ENCODE results near the gene RBM26. TPM values are rescaled to one million over a fixed set of nuclear protein-coding genes. Genes with fewer than 3 reads are reported as not detected.
A peak's percentile ranks its signal among the peaks of the same experiment; 100 is the strongest.

Gene RBM26
- total RNA-seq, 1 experiment from 2014 or later, result 70.5 TPM

GRCh38 chr13:79451500-79451962 lies 45.5 kb upstream of the RBM26 start:
- Histone ChIP-seq H3K4me1 (ENCODE audit: insufficient read depth, low read length) (no peaks in the 10 kb centered on the region; the same call in 1 of the 2 replicates), H3T11ph (ENCODE audit: low read length) (no peak overlapping the region), H3K27ac (ENCODE audit: insufficient read length, low read depth, low read length) (no peak overlapping the region), H3K79me1 (ENCODE audit: insufficient read depth, low read depth, low read length, poor library complexity, severe bottlenecking) (no peaks in the 10 kb centered on the region), H3K23me2 (ENCODE audit: insufficient read length, low read depth, low read length, poor library complexity, severe bottlenecking) (no peaks in the 10 kb centered on the region), H3K14ac (ENCODE audit: insufficient read depth, low read length) (no peak overlapping the region), H4K91ac (ENCODE audit: insufficient read length, low read depth, low read length) (no peak overlapping the region), H3K9ac (ENCODE audit: extremely low read depth, insufficient read length, low read length) (no peak overlapping the region), H3K27me3 (ENCODE audit: insufficient read depth, low read length) (no peaks in the 10 kb centered on the region), H3K79me2 (ENCODE audit: insufficient read depth, low read length) (no peaks in the 10 kb centered on the region), H4K20me1 (ENCODE audit: control insufficient read depth, insufficient read depth, insufficient read length) (no peaks in the 10 kb centered on the region), H3K4ac (ENCODE audit: low read depth, low read length) (no peak overlapping the region), H4K5ac (ENCODE audit: insufficient read length, low read depth, low read length) (no peak overlapping the region), H3K23ac (ENCODE audit: insufficient read length, low read depth, low read length) (no peak overlapping the region), H2AFZ (ENCODE audit: low read length) (no peak overlapping the region), H4K8ac (replicated peaks; ENCODE audit: insufficient read length, low read depth, low read length) (no peak overlapping the region), H2BK20ac (ENCODE audit: low read depth, low read length, poor library complexity, severe bottlenecking) (no peak overlapping the region), H2BK12ac (ENCODE audit: insufficient read length, low read depth, low read length) (no peak overlapping the region), H3K4me2 (ENCODE audit: insufficient read depth, insufficient read length, low read length) (no peak overlapping the region), H3K56ac (ENCODE audit: insufficient read length, low read depth, low read length) (no peak overlapping the region), H3K18ac (ENCODE audit: insufficient read length, low read depth, low read length) (no peak overlapping the region), H2BK120ac (ENCODE audit: low read depth, low read length, poor library complexity, severe bottlenecking) (no peak overlapping the region), H3K9me3 (ENCODE audit: control insufficient read depth, low read depth, low read length) (no peaks in the 10 kb centered on the region), H2BK15ac (ENCODE audit: low read depth, low read length) (0 out of 2 replicates have a peak overlapping the region, but pooled peaks have one; percentile 13), H2AK5ac (ENCODE audit: insufficient read length, low read length) (no peak overlapping the region), H2BK5ac (ENCODE audit: insufficient read length, low read length) (no peak overlapping the region)
- Mint-ChIP-seq H3K36me3 (ENCODE audit: insufficient read depth in 1 of 3, low read depth in 3 of 3) (no peaks in the 10 kb centered on the region), H3K27ac (no peak overlapping the region), H3K9me3 (no peaks in the 10 kb centered on the region), H3K4me3 (no peak overlapping the region), H3K4me1 (peaks cover 14 to 16% of the 10 kb centered on the region in 2 experiments), H3K27me3 (ENCODE audit: low read depth) (no peaks in the 10 kb centered on the region)
- DNase-seq, result peak; percentile 42
- TF ChIP-seq CTCF (conservative IDR thresholded peaks at IDR 0.05), result no peak
- no CpG with 5 or more reads among the region's 3 CpGs for WGBS (ENCODE audit: extremely low coverage, insufficient read length, low lambda C conversion rate)
